ENCODE measurements around the gene CCDC68.

The CCDC68 gene

DNA sequence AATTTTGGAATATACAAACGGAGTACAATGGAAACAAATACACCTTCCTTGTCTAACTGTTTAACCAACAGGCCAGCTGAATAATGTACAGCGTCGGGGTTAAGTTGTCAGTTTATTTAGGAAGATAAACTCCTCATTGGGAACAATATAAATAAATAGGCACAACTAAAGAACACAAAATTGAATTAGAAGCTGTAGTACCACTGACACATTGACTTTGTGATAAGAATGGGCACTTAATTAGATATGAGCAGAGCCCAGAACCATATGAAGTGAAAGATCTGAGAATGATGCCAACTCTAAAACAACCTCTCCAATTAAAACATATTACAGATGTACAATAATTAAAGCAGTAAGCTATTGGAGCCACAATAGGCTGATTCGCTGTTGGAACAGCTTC, 44.4 kb downstream of the CCDC68 start:
- DNase-seq, result no peak

DNA sequence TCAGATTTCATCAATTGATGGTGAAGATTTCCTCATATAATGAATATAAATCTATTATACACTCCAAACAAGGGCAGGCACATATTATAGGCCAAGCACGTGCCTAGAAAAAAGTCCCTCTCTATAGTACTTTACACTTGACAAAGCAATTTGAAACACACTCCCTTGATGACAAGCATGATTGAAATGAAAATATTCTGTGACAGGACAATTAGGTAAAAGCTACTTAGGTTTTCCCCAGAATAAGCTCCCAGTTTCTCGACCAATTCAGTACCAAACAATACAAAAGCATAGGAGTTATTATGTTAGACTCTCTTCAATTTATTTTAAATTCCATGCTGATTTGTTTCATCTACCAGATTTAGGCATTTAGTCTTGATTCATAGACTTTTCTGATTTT, 47.7 kb downstream of the CCDC68 start:
- no peak for DNase-seq

DNA sequence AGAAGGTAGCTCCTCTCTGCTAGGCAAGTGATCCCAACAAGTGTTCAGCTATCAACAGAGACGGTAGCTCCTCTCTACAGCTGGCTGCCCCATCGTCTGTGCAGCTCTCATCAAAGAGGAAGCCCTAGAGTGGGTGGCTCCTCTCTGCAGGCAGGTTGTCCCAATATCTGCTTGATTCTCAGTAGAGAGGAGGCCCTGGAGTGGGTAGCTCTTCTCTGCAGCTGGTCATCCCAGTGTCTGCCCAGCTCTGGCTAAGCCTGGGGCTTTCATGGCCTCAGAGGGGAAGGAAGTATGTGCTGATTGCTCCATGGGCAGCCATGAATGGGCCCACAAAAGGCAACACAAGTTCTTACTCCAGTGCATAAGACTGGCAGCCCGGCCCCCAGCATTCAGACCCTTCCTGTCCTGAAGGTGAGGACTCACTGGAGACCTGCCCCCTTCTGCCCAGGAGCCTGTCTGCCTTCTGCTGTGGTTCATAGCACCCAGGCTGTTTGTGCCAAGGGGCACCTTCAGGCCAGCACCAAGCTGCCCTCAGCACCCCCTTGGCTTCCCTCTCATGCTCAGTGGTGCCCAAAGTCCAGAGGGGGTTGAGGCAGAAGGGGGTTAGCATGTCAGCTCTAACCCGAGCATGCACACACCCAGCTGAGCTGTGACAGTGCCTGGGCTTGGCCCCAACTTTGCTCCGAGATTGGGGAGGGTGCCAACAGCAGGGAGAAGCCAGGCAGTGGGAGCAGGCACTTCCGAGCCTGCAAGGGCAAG, 48.9 kb downstream of the CCDC68 start:
- no peak for DNase-seq

DNA sequence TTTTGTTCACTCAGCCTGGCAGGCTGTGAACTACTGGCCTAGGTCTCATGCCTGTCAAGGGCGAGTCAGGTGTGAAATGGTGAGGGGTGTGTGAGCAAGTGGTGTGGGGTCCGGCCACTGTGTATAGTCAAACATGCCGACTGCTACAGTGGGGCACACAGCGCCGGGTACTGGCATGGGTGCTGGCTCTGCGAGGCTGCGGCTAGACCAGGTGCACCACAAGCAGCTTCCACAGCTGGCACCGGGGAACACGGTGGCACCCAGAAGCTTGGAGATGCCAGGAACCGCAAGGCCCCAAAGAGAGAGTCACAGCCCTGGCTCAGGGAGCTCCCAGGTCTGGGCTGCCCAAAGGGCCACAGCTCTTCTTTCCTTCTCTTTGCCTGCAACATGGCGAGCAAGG, 49.7 kb downstream of the CCDC68 start:
- no peak for DNase-seq

DNA sequence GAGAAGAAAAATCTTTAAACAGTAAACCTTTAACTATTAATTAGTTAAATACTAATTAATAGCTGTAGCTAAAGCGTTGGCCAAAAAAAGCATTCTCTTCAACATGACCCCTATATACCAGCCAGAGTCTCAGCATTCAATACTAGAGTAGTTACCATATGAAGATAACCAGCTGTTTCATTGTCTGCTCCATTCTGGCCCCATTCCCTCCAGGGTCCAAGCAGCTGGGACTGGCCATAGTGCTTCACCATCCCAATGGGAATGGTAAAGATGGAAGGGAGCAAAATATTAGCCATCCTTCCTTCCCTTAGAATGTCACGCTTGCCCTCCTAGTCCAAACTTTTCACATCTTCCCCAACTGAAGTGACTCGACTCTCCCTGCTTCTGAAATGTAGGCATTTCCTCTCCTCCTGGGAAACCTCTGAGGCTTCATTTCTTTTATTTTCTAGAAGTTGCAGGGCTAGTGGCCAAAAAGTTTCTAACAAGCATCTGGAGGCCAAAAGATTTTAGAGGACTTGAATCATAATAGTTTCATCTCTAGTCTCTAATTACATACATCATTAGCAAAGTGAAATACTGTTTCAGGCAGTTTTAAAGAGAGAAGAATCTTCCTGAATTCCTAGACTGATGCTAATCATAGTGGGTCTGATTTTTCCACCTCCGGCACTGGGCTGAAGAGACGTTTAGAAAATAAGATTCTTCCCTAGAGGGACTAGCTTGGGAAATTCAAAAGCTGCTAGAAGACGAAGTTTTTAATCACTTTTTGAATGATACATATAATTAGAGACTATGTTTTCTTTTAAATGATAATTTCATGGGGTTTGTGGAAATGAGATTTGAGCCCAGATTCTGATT, 52.7 kb downstream of the CCDC68 start:
- DNase-seq, result no peak

DNA sequence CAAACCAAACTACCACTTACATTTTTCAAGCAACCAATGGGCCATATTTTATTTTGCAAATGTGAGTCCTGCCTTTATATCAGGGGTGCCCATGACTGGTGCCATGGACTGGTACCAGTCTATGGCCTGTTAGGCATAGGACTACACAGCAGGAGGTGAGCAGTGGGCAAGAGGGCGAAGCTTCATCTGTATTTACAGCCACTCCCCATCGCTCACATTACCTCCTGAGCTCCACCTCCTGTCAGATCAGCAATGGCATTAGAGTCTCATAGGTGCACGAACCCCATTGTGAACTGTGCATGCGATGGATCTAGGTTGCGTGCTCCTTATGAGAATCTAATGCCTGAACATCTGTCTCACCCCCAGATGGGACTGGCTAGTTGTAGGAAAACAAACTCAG, 53.6 kb downstream of the CCDC68 start:
- no peak for DNase-seq

DNA sequence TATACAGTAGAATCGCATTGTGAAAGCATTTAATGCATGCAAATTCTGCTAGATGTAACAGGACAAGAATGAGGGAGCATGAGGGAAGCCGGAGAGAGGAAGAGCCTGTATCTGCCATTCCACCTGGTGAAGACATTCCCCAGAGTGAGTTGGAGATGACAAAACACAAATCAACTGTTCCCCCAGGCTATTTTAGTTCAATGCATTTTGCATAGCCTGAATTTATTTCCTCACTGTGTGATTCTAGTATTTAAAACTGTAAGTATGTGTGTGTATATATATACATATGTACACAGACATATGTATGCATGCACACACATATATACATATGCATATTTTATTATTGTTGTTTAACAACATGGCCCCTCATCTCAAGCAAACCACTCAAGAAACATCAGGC, 54.7 kb downstream of the CCDC68 start:
- DNase-seq, result no peak

DNA sequence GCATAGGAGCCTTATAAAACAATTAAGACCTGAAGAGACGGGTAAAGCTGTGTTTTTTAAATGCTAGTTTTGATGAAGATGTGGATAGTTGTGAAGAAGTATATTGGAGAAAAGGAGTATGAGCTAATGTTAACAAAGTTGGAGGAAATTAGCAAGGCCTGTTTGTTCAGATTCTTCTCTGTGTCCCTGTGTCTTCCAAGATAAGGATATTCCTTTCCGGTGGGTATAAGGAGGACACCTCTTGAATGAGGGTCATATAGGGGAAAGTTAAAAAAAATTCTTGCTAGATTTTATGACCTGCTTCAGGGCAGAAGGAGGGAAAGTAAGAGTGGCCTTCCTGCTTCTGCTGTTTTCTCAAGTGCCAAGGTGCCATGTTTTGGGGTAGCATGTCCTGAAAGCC, 59.0 kb downstream of the CCDC68 start:
- DNase-seq, result no peak

DNA sequence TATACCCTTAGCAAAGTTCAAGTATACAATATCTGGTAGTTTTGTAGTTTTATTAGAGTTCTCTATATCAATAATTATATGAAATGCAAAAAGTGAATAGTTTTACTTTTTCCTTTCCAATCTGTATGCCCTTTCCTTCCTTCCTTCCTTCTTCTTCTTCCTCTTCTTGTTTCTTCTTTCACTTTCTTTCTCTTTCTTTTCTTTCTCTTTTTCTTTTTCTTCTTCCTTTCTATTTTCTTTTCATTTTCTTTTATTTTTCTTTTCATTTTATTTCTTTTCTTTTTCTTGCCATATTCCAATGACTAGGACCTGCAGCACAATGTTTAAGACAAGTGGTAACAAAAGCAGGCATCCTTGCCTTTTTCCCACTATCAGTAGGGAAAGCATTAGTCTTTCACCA, 59.8 kb downstream of the CCDC68 start:
- DNase-seq, result no peak

DNA sequence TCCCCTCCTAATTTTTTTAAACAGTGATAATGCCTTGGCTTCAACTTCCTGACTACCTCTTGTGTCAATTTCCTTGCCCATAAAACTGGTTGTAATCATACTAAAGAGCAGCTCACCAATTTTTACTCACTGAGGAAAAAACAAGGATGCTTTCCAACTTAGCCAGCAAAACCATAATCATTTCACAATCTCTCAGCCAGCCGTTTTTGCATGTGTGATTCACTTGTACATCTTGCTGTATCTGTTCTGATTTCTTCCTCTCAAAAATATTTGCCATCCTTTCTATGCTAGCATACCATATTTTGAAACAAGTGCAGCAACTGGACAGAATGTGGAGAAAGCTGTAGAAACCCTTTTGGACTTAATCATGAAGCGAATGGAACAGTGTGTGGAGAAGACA, 70.3 kb downstream of the CCDC68 start:
- DNase-seq, result no peak

DNA sequence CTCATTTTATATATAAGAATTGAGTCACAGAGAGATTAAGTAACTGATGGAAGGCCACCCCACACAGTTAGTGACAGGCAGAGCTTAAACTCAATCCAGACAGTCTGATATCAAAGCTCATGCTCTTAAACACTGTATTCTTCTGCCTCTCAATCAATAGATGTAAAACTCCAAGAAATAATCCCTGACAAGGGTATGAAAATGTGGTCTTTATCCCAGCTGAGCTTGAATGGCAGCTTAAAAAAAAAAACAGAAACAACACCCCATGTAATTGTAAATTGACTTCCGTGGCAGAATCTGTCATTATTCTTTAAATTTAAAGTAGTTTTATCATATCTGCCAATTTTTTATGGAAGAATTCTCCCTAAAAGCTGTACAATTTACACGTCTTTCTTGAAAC, 70.9 kb downstream of the CCDC68 start:
- DNase-seq, result no peak

DNA sequence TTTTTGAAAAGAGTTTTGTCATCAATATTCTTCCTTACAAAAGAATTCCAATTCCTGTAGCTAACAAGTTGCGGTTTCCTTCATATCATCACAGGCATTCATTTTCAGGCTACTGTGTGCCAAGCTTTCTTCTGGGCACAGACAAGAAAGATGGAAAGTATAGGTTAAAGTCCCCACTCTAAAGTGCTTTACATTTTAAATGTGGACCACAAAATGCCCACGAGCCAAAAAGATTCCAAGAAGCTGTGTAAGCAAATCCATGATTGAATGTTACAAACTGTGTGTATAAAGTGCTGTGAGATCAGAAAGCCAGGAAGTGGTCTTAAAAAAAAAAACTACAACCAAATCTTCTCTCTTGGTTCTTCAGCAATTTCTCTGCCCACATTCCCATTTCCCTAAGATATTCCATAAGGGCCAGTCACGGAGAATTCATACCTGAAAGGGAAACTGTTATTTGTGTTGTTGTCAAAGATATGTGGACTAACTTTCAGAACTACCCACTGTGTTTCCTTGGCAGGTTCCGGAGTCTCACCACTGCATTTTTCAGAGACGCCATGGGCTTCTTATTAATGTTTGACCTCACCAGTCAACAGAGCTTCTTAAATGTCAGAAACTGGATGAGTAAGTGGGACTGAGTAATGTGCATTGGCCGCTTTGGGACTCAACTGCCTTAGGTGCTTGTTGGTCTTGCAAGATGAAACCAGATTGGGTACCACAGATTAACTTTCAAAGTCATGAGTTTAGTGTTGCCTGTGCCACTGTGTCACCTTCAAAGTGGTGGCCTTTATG, 75.3 kb downstream of the CCDC68 start:
- DNase-seq, result no peak

DNA sequence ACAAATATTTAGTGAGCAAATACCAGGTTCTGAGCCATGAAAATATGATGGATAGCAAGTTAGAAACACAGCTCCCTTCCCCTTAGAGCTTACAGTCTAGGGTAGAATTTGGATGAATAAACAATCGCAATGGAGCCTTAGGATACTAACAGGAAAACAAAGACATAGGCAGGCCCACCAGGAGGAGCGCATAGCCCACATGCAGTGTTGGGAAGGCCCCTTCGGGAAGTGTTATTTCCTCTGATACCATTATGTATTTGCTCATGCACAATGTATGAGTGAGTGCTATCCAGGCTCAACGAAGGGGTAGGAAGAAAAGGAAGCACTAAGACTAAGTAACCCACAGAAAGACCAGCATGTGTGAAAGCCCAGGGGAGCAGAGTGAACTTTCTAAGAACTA, 76.9 kb downstream of the CCDC68 start:
- no peak for DNase-seq

DNA sequence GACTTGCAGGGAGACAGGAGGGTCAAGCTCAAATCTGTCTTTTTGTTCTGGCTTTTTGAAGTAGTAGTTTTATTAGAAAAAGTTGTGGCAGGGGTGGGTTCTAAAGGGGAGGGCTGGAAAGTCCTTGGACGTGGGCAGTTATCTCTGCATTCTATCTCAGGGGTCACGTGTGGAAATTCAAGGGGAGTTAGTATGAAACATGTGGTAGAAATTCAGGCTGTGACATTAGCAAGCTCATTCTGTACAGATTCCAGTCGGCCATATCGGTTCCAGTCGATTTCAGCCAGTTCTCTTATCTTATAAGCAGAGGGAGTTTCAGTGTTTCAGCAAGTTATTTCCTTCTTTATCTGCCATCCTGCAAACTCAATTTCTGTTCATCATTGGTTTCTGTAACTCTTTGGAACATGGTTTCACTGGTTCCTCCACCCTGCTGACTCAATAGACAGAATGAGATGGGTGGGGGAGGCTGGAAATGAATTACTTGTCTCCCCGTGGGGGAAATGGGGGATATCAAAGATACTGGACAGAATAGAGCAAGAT, 78.0 kb downstream of the CCDC68 start:
- no peak for DNase-seq

DNA sequence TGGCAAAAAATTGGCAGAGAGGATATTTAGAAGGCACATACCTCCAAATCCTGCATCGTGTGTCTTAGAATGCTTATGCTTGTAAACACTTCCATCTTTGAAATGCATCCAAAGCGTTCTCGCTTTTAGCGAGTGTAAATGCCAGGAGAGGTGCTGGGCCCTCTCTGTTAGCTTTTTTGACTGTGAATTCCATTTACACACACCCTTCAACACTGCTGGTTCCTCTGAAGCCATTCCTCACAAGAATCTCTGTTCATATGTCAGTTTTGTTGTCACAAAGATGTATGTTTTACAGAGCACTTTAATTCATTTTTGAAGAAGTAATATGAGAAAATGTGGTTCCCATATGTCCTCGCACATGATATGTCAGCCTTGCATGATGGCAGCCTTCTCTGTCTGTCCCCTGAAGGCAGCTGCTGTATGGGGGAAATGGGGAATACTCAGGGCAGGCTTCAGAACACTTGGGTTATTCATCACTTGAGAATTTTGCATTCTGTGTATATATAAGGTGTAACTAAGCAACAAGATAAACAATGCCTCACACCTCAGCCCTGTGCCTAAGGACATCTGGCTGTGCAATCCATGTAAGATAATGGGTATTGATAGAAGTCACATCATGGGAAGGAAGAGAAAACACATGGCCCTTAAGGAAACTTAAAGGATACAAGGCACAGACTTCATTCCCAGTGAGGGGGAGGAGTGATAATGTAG, 78.7 kb downstream of the CCDC68 start:
- DNase-seq, result no peak

DNA sequence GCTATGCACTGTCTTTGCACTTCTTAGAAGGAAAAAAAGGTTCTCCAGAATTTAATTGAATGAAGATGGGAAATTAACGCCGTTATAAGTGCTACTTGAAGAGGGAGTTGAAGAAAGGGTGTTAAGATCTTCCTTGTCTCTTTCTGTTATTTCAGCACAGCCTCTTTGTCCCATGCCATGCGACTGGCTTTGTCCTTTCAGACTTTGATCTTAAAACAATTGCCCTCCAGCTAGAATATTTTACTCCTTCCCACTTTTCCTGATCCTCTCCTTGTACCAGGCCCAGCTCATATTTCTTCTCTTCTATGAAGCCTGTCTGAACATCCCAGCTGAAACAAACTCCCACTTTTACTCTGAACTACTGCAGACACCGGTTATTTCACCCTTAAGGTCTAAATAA, 79.6 kb downstream of the CCDC68 start:
- no peak for DNase-seq

DNA sequence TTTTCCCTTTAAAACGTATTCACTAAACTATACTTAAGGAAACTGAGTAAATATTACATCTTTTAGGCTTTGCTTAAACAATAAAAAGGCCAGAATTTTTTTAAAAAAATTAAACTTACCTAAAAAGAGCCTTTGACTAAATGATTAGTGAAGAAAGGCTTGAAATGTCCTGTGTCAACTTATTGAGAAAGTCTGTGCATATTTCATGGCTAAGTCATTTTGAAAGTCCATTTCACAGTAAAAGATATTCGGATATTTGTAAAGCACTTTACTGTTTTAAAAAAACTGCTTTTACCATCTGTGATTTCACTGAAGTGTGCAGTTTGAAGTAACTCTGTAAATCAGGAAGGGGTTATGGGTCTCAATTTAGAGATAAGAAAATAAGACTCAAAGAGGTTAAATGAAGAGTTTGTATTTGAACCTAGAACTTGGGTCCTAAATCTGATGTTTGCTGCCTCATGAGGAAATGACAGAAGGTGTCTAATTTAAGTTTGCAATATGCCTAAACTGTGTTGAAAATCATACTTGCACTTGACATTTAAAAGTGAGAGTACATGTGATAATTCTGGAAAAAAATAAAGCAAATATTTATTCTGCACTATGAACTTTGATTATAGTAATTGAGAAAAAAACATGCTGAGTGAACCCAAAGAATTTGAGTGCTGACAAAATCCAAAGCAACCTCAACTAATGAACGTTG, 80.5 kb downstream of the CCDC68 start:
- DNase-seq, result no peak

DNA sequence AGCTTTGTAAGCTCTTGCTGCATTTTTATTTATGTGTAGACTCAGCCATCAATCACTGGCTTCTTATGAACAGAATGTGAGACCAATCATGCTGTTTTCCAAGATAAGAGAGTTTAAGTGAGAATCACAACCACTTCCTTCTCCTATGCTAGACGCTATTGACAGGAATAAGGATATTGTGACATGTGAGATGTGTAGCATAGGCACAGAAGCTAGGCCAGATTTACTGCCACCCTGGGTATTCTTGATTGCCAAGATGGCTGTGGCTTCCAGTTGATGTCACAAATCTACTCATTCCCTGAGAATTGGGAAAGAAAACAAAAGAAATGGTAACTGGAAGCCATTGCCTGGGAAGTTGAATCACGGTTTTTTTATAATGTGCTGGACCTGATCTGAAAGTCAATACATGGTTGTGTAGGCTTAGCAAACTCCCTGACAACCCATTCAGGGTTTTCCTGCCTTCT, 81.1 kb downstream of the CCDC68 start:
- no peak for DNase-seq

DNA sequence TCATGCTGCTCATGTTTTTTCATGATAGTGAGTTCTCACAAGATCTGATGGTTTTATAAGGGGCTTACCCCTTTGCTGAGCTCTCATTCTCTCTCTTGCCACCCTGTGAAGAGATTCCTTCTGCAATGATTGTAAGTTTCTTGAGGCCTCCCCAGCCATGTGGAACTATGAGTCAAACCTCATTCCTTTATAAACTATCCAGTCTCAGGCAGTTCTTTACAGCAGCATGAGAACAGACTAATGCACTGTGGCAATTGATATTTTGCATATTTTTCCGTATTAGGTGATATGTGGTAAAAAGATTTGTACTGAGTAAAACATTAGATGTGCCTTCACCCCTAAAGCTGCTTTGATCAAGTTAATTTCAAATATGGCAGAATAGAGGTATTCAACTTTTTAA, 82.2 kb downstream of the CCDC68 start:
- DNase-seq, result no peak

DNA sequence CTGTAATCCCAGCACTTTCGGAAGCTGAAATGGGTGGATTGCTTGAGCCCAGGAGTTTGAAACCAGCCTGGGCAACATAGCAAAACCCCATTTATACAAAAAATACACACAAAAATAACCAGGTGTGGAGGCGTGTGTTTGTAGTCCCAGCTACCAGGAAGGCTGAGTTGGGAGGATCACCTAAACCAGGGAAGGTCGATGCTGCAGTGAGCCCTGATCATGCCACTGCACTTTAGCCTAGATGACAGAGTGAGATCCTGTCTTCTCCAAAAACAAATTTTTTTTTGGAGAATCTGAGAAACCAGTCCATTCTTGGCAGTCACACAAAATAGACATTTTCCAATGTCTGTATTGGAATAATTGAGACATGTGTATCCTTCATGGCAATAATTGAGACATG, 84.2 kb downstream of the CCDC68 start:
- DNase-seq, result no peak

DNA sequence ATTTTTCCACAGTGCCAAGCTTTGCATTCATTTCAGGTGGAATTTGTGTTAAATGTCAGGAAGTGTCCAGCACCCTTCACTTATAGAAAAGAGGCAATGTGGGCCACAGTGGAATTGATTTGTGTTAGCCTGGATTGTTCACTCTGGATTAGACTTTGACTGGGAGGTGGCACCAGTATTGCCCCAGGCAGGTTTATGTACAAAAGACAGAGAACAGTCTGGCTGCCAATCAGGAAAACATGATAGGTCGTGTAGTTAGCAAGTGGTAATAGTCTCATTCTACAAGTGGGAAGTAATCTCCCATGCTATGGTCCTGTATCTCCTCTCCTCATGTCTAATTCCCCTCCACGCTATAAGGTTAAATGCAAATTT, 85.4 kb downstream of the CCDC68 start:
- DNase-seq, result no peak

DNA sequence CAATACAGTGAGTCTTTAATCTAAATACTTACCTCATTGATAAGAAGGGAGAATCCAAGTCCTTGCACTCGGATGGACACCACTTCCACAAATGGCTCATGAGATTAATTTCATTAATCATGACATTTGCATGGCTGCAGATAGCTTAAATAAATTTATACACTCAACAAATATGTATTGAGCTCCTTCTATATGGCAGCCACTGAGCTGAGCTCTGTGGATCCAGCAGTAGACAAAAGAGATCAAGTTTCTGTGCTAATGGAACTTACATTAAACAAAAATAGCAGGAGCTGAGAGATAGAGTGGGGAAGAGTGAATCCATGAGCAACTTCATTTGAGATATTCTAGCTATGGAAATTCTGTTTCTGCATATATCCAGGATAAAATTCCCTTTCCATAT, 86.6 kb downstream of the CCDC68 start:
- DNase-seq, result no peak
